ENCODE data around the gene CASZ1. TPM values are rescaled to one million over a fixed set of nuclear protein-coding genes. Genes with fewer than 3 reads are reported as not detected.

Gene CASZ1
- total RNA-seq, 1 experiment from 2014 or later = 27.8 TPM

DNA sequence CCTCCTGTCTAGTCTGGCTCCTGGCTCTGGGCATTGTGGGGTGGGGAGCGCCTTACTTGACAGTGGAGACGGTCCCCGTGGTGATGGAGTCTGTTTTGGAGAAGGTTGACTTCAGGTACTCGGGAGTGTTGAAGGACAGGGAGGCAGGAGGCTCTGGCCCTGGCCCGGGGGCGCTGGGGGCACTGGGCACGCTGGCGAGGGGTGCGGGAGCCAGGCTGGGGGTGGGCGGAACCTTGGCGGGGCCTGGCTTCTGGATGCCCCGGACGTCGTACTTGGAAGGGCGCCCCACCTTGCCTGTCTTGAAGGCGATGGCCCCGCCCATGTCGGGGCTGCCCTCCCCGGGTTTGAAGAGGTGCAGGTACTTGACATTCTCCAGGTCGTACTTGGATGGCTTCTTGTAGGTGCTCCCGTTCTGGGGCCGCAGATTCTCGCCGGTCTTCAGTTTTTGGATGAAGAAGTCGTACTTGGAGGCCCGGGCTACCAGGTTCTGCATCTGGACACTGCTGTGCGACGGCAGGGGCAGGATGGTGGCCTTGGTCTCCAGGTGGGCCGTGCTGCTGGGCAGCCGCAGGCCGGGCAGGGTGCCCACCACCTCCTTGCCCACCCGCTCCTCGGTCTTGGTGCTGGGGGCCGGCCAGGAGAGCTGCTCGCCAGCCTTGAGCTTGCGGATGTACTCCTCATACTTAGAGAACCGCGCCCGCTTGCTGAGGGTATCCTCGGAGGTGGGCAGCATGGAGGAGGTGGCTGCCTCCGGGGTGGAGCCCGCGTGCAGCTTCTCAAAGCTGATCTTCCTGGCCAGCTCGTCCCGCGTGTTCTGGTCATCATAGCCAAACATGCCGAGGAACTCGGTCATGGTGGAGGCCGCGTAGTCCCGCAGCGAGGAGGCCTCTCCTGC, 136.6 kb downstream of the CASZ1 start:
- DNase-seq (ENCODE audit: low read depth, low spot score) (no peak), ATAC-seq (no peak)
- no peaks in the 10 kb centered on the region for H3K36me3 ChIP-seq (ENCODE audit: control insufficient read depth, insufficient read depth, low read length)
- H3K27me3 ChIP-seq (ENCODE audit: control insufficient read depth, insufficient read depth, low read length) = no peaks in the 10 kb centered on the region
- TF ChIP-seq SIN3A (IDR thresholded peaks at IDR 0.05; ENCODE audit: borderline replicate concordance, insufficient read depth, low read depth, low read length) (no peak), POLR2AphosphoS5 (IDR thresholded peaks at IDR 0.05; ENCODE audit: low read depth, low read length) (no peak), TCF7L2 (IDR thresholded peaks at IDR 0.05; ENCODE audit: low read depth, low read length) (no peak)
- TF ChIP-seq, protein P1, sequence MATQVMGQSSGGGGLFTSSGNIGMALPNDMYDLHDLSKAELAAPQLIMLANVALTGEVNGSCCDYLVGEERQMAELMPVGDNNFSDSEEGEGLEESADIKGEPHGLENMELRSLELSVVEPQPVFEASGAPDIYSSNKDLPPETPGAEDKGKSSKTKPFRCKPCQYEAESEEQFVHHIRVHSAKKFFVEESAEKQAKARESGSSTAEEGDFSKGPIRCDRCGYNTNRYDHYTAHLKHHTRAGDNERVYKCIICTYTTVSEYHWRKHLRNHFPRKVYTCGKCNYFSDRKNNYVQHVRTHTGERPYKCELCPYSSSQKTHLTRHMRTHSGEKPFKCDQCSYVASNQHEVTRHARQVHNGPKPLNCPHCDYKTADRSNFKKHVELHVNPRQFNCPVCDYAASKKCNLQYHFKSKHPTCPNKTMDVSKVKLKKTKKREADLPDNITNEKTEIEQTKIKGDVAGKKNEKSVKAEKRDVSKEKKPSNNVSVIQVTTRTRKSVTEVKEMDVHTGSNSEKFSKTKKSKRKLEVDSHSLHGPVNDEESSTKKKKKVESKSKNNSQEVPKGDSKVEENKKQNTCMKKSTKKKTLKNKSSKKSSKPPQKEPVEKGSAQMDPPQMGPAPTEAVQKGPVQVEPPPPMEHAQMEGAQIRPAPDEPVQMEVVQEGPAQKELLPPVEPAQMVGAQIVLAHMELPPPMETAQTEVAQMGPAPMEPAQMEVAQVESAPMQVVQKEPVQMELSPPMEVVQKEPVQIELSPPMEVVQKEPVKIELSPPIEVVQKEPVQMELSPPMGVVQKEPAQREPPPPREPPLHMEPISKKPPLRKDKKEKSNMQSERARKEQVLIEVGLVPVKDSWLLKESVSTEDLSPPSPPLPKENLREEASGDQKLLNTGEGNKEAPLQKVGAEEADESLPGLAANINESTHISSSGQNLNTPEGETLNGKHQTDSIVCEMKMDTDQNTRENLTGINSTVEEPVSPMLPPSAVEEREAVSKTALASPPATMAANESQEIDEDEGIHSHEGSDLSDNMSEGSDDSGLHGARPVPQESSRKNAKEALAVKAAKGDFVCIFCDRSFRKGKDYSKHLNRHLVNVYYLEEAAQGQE (IDR thresholded peaks at IDR 0.05; ENCODE audit: insufficient read depth in 1 of 2, low read depth in 2 of 2, low read length in 1 of 2) = no peak
- TF ChIP-seq, protein P2, sequence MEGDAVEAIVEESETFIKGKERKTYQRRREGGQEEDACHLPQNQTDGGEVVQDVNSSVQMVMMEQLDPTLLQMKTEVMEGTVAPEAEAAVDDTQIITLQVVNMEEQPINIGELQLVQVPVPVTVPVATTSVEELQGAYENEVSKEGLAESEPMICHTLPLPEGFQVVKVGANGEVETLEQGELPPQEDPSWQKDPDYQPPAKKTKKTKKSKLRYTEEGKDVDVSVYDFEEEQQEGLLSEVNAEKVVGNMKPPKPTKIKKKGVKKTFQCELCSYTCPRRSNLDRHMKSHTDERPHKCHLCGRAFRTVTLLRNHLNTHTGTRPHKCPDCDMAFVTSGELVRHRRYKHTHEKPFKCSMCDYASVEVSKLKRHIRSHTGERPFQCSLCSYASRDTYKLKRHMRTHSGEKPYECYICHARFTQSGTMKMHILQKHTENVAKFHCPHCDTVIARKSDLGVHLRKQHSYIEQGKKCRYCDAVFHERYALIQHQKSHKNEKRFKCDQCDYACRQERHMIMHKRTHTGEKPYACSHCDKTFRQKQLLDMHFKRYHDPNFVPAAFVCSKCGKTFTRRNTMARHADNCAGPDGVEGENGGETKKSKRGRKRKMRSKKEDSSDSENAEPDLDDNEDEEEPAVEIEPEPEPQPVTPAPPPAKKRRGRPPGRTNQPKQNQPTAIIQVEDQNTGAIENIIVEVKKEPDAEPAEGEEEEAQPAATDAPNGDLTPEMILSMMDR (IDR thresholded peaks at IDR 0.05) = no peak
- H3K4me3 ChIP-seq (ENCODE audit: low read depth in 2 of 2, low read length in 2 of 2) = no peak overlapping the region
- in situ Hi-C loops (cut with HindIII; ENCODE audit: low pct_unique_long_range_greater_than_20kb, low sequenced_read_pairs) (no loop called here), intact Hi-C loops (cut with micrococcal nuclease; ENCODE audit: unreplicated experiment) (no loop called here)
- BruUV-seq (replicated peaks) = no TSS peak
- ChIA-PET CTCF (no interaction called here), POLR2A (no interaction called here)
- no peaks in the 10 kb centered on the region for H3K4me1 ChIP-seq (ENCODE audit: control insufficient read depth, insufficient read depth, low read length)
- no peaks in the 10 kb centered on the region for H3K9me3 ChIP-seq (ENCODE audit: control insufficient read depth, insufficient read depth, low read depth, low read length)
- H3K27ac ChIP-seq (ENCODE audit: low read length) = no peak overlapping the region

- ATAC-seq = no peak; the same call in 1 of the 2 replicates
- no peaks in the 10 kb centered on the region for H3K4me1 ChIP-seq (ENCODE audit: control insufficient read depth, insufficient read depth, low read length)
- intact Hi-C loops (cut with micrococcal nuclease; ENCODE audit: unreplicated experiment) = no loop called here
- H3K27ac ChIP-seq (ENCODE audit: low read length) = no peak overlapping the region
- in situ Hi-C loops (cut with HindIII; ENCODE audit: low pct_unique_long_range_greater_than_20kb, low sequenced_read_pairs) = no loop called here
- H3K27me3 ChIP-seq (ENCODE audit: control insufficient read depth, insufficient read depth, low read length) = no peaks in the 10 kb centered on the region
- no TSS peak for BruUV-seq (replicated peaks)
- no peaks in the 10 kb centered on the region for H3K36me3 ChIP-seq (ENCODE audit: control insufficient read depth, insufficient read depth, low read length)
- H3K9me3 ChIP-seq (ENCODE audit: control insufficient read depth, insufficient read depth, low read depth, low read length) = no peaks in the 10 kb centered on the region
- POLR2A ChIA-PET = no interaction called here
- DNase-seq (ENCODE audit: low read depth, low spot score) = no peak
- TF ChIP-seq, protein P1 (IDR thresholded peaks at IDR 0.05; ENCODE audit: insufficient read depth in 1 of 2, low read depth in 2 of 2, low read length in 1 of 2) = no peak
- TF ChIP-seq POLR2AphosphoS5 (IDR thresholded peaks at IDR 0.05; ENCODE audit: low read depth, low read length) (no peak), SIN3A (IDR thresholded peaks at IDR 0.05; ENCODE audit: borderline replicate concordance, insufficient read depth, low read depth, low read length) (no peak), TCF7L2 (IDR thresholded peaks at IDR 0.05; ENCODE audit: low read depth, low read length) (no peak)
- TF ChIP-seq, protein P2 (IDR thresholded peaks at IDR 0.05) = no peak
- no peak overlapping the region for H3K4me3 ChIP-seq (ENCODE audit: low read depth in 2 of 2, low read length in 2 of 2)
- CTCF ChIA-PET = no interaction called here
These were observed 137.2 kb downstream of the CASZ1 start for GRCh38 chr1:10659218-10659617.

All from Panc1 (cell line).